ENCODE measurements around the gene TRIM46. TPM values are rescaled to one million over a fixed set of nuclear protein-coding genes. Genes with fewer than 3 reads are reported as not detected.

Gene TRIM46
- total and polyA plus RNA-seq, 2 of the 13 experiments (the other 11 are each of a cell fraction or from before 2014, with no cell fraction given) = 0.04 to 0.09 TPM

DNA sequence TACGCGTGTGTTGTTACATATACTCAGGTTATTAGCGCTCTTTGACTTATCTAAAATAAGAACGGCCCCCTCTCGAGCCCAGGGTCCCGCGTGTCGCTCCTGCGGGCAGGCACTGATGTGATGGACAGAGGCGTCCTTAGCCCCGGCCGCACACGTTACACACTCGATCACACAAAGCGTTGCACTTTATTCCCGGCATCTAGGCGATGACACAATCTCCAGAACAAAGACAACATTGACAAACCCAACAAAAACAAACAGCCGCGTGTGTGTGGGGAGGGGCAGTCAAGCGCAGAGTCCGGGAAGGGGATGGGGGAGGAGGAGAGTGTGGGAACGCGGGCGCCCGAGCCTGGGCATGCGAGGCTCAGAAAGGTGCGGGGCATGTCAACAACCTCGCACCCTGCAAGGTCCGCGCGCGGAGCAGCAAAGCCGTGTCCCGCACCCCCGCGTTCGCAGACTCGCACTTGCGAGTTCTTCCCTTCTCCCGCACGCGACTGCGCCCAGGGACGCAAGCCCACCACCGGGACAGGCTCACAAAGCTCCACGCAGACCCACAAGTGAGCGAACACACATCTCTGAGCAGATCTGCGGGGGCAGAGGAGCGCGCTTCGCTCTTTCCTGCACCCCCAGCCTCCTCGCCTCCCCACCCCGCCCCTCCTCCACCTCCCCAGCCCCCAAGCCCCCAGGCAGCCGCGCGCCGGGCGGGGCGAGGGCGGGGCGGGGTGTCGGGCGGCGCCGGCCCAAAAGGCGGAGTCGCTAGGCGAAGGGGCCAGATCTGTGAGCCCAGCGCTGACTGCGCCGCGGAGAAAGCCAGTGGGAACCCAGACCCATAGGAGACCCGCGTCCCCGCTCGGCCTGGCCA lies 46.3 kb upstream of the TRIM46 start, which contains the start of gene EFNA1 (continued):
- TF ChIP-seq, protein P1, sequence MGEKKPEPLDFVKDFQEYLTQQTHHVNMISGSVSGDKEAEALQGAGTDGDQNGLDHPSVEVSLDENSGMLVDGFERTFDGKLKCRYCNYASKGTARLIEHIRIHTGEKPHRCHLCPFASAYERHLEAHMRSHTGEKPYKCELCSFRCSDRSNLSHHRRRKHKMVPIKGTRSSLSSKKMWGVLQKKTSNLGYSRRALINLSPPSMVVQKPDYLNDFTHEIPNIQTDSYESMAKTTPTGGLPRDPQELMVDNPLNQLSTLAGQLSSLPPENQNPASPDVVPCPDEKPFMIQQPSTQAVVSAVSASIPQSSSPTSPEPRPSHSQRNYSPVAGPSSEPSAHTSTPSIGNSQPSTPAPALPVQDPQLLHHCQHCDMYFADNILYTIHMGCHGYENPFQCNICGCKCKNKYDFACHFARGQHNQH (CRISPR knock-in tag; IDR thresholded peaks at IDR 0.05) = peak; percentile 88; the same call in 1 of the 2 replicates
- TF ChIP-seq SCMH1 (CRISPR knock-in tag; IDR thresholded peaks at IDR 0.05; ENCODE audit: borderline replicate concordance) (no peak), PRDM10 (CRISPR knock-in tag; IDR thresholded peaks at IDR 0.05; ENCODE audit: low read depth) (peak; percentile 9), ZKSCAN1 (IDR thresholded peaks at IDR 0.05; ENCODE audit: low read length) (no peak), ZMAT3 (CRISPR knock-in tag; conservative IDR thresholded peaks at IDR 0.05) (no peak), TFE3 (CRISPR knock-in tag; IDR thresholded peaks at IDR 0.05) (peak; percentile 95), ELF1 (CRISPR knock-in tag; IDR thresholded peaks at IDR 0.05) (peak; percentile 59), DBP (CRISPR knock-in tag; IDR thresholded peaks at IDR 0.05; ENCODE audit: not compliant biosample characterization) (no peak), ZNF674 (CRISPR knock-in tag; IDR thresholded peaks at IDR 0.05; ENCODE audit: low read depth) (no peak; the same call in 1 of the 2 replicates), ZMYM4 (CRISPR knock-in tag; IDR thresholded peaks at IDR 0.05) (no peak), SMAD9 (CRISPR knock-in tag; IDR thresholded peaks at IDR 0.05) (no peak)
- TF ChIP-seq, protein P2, sequence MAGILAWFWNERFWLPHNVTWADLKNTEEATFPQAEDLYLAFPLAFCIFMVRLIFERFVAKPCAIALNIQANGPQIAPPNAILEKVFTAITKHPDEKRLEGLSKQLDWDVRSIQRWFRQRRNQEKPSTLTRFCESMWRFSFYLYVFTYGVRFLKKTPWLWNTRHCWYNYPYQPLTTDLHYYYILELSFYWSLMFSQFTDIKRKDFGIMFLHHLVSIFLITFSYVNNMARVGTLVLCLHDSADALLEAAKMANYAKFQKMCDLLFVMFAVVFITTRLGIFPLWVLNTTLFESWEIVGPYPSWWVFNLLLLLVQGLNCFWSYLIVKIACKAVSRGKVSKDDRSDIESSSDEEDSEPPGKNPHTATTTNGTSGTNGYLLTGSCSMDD (CRISPR knock-in tag; IDR thresholded peaks at IDR 0.05) = no peak
- TF ChIP-seq, protein P3, sequence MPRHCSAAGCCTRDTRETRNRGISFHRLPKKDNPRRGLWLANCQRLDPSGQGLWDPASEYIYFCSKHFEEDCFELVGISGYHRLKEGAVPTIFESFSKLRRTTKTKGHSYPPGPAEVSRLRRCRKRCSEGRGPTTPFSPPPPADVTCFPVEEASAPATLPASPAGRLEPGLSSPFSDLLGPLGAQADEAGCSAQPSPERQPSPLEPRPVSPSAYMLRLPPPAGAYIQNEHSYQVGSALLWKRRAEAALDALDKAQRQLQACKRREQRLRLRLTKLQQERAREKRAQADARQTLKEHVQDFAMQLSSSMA (CRISPR knock-in tag; IDR thresholded peaks at IDR 0.05) = no peak
- TF ChIP-seq, protein P4, sequence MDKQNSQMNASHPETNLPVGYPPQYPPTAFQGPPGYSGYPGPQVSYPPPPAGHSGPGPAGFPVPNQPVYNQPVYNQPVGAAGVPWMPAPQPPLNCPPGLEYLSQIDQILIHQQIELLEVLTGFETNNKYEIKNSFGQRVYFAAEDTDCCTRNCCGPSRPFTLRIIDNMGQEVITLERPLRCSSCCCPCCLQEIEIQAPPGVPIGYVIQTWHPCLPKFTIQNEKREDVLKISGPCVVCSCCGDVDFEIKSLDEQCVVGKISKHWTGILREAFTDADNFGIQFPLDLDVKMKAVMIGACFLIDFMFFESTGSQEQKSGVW (CRISPR knock-in tag; IDR thresholded peaks at IDR 0.05; ENCODE audit: borderline replicate concordance) = no peak
- TF ChIP-seq, protein P5, sequence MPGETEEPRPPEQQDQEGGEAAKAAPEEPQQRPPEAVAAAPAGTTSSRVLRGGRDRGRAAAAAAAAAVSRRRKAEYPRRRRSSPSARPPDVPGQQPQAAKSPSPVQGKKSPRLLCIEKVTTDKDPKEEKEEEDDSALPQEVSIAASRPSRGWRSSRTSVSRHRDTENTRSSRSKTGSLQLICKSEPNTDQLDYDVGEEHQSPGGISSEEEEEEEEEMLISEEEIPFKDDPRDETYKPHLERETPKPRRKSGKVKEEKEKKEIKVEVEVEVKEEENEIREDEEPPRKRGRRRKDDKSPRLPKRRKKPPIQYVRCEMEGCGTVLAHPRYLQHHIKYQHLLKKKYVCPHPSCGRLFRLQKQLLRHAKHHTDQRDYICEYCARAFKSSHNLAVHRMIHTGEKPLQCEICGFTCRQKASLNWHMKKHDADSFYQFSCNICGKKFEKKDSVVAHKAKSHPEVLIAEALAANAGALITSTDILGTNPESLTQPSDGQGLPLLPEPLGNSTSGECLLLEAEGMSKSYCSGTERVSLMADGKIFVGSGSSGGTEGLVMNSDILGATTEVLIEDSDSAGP (CRISPR knock-in tag; IDR thresholded peaks at IDR 0.05; ENCODE audit: borderline replicate concordance) = 0 out of 2 replicates have a peak, but pooled peaks have one; percentile 21
